HepG2 (cell line): ENCODE results near the gene MED20. TPM values are rescaled to one million over a fixed set of nuclear protein-coding genes. Genes with fewer than 3 reads are reported as not detected.

Experiments
- ATRX ChIP-seq: sonication (generic); formaldehyde crosslinking; IDR thresholded peaks from 2 replicates; pipeline ENCODE4 v1.4.0; 2020; ENCODE audit warnings: missing genetic modification reagents, borderline replicate concordance
- BRD4 ChIP-seq: sonication (generic); formaldehyde crosslinking; IDR thresholded peaks from 2 replicates; pipeline ENCODE4 v1.4.0; 2020; ENCODE audit warnings: missing genetic modification reagents
- ELK4 ChIP-seq: sonication (generic); formaldehyde crosslinking; IDR thresholded peaks from 2 replicates; pipeline ENCODE4 v1.9.0; 2021; ENCODE audit warnings: missing genetic modification reagents, borderline replicate concordance
- FOXK2 ChIP-seq: fragments of 450-650 bp; IDR thresholded peaks from 2 replicates; pipeline ENCODE4 v1.6.1; 2016
- HHEX ChIP-seq: IDR thresholded peaks from 2 replicates; pipeline ENCODE4 v1.6.1; 2016; ENCODE audit warnings: control low read depth
- HMGA1 ChIP-seq: sonication (generic); formaldehyde crosslinking; conservative IDR thresholded peaks from 2 replicates; pipeline ENCODE4 v1.4.0; 2020; ENCODE audit warnings: missing genetic modification reagents
- HNRNPL ChIP-seq: fragments of 200-400 bp; formaldehyde crosslinking; IDR thresholded peaks from 2 replicates; pipeline ENCODE4 v1.6.1; 2017; ENCODE audit warnings: mild to moderate bottlenecking, low read depth, low read length
- KDM5B ChIP-seq: sonication (generic); formaldehyde crosslinking; IDR thresholded peaks from 2 replicates; pipeline ENCODE4 v1.4.0; 2020; ENCODE audit warnings: missing genetic modification reagents, mild to moderate bottlenecking, borderline replicate concordance
- MTA1 ChIP-seq: sonication (generic); formaldehyde crosslinking; IDR thresholded peaks from 2 replicates; pipeline ENCODE4 v1.4.0; 2020; ENCODE audit warnings: missing genetic modification reagents, mild to moderate bottlenecking, borderline replicate concordance
- NFIB ChIP-seq: sonication (generic); formaldehyde crosslinking; IDR thresholded peaks from 2 replicates; pipeline ENCODE4 v1.9.0; 2021; ENCODE audit warnings: missing genetic modification reagents, mild to moderate bottlenecking, borderline replicate concordance
- NFYB ChIP-seq: sonication (generic); formaldehyde crosslinking; IDR thresholded peaks from 2 replicates; pipeline ENCODE4 v1.4.0; 2020; ENCODE audit warnings: missing genetic modification reagents
- NR1H2 ChIP-seq: sonication (generic); formaldehyde crosslinking; IDR thresholded peaks from 2 replicates; pipeline ENCODE4 v1.8.1; 2022; ENCODE audit warnings: low read depth, missing genetic modification reagents, borderline replicate concordance
- ONECUT2 ChIP-seq: sonication (generic); formaldehyde crosslinking; IDR thresholded peaks from 2 replicates; pipeline ENCODE4 v1.4.0; 2020; ENCODE audit warnings: missing genetic modification reagents
- SP2 ChIP-seq: sonication (generic); formaldehyde crosslinking; IDR thresholded peaks from 2 replicates; pipeline ENCODE4 v1.5.1; 2020; ENCODE audit warnings: mild to moderate bottlenecking, missing genetic modification reagents
- SYNCRIP ChIP-seq: fragments of 200-400 bp; formaldehyde crosslinking; IDR thresholded peaks from 2 replicates; pipeline ENCODE4 v1.6.1; 2018; ENCODE audit warnings: mild to moderate bottlenecking, low read depth, low read length; ENCODE audit not compliant: insufficient read depth
- TCF12 ChIP-seq, 2 experiments: fragments of 450-650 bp in 1 of 2; sonication (generic) in 1 of 2; formaldehyde crosslinking in 1 of 2; IDR thresholded peaks; 2 replicates each; pipeline versions ENCODE4 v1.6.1 to v1.8.0; 2017 to 2022; ENCODE audit warnings: antibody characterized with exemption in 1 of 2, mild to moderate bottlenecking in 1 of 2, missing genetic modification reagents in 1 of 2, moderate library complexity in 1 of 2
- TMF1 ChIP-seq: sonication (generic); formaldehyde crosslinking; IDR thresholded peaks from 2 replicates; pipeline ENCODE4 v1.8.1; 2022; ENCODE audit warnings: low read depth, missing genetic modification reagents
- XRCC5 ChIP-seq: fragments of 200-400 bp; formaldehyde crosslinking; optimal IDR thresholded peaks from 2 replicates; pipeline ENCODE3; 2017; ENCODE audit warnings: mild to moderate bottlenecking, low read length
- ZBTB8A ChIP-seq: sonication (generic); formaldehyde crosslinking; IDR thresholded peaks from 2 replicates; pipeline ENCODE4 v1.4.0; 2020; ENCODE audit warnings: mild to moderate bottlenecking, low read depth, missing genetic modification reagents, borderline replicate concordance
- ZFX ChIP-seq: sonication (generic); formaldehyde crosslinking; IDR thresholded peaks from 2 replicates; pipeline ENCODE4 v1.4.0; 2020; ENCODE audit warnings: mild to moderate bottlenecking, low read depth, missing genetic modification reagents, moderate library complexity
- ZNF331 ChIP-seq: sonication (generic); formaldehyde crosslinking; IDR thresholded peaks from 2 replicates; pipeline ENCODE4 v1.4.0; 2020; ENCODE audit warnings: missing genetic modification reagents
- ZNF337 ChIP-seq: sonication (generic); formaldehyde crosslinking; IDR thresholded peaks from 2 replicates; pipeline ENCODE4 v1.5.1; 2020; ENCODE audit warnings: missing genetic modification reagents, low read depth, mild to moderate bottlenecking, borderline replicate concordance
- ZNF572 ChIP-seq: sonication (generic); formaldehyde crosslinking; IDR thresholded peaks from 2 replicates; pipeline ENCODE4 v1.5.1; 2020; ENCODE audit warnings: mild to moderate bottlenecking, missing genetic modification reagents
- ZNF761 ChIP-seq: sonication (generic); formaldehyde crosslinking; conservative IDR thresholded peaks from 2 replicates; pipeline ENCODE4 v1.4.0; 2020; ENCODE audit warnings: mild to moderate bottlenecking, missing genetic modification reagents
- ZNF883 ChIP-seq: sonication (generic); formaldehyde crosslinking; IDR thresholded peaks from 2 replicates; pipeline ENCODE4 v1.5.1; 2020; ENCODE audit warnings: mild to moderate bottlenecking, missing genetic modification reagents; ENCODE audit errors: not compliant biosample characterization
- ZSCAN30 ChIP-seq: sonication (generic); formaldehyde crosslinking; IDR thresholded peaks from 2 replicates; pipeline ENCODE4 v1.5.0; 2020; ENCODE audit warnings: mild to moderate bottlenecking, missing genetic modification reagents
- polyA plus RNA-seq, 8 experiments: library from polyadenylated mRNA; depleted of rRNA in 3 of 8; stranded (reverse) in 7 of 8; unstranded in 1 of 8; fragments of >200 nt; fragmentation: Illumina TruSeq in 4 of 8; extraction: Trizol in 4 of 8; gene quantifications; 2 replicates each; pipeline versions ENCODE4 v1.2.1 to v1.2.3, GENCODE V29; 2011 to 2016; ENCODE audit warnings: low read depth in 4 of 8, missing spikeins in 1 of 8, mixed read lengths in 1 of 8; ENCODE audit not compliant: insufficient read depth in 1 of 8
- total RNA-seq, 5 experiments: library from RNA; depleted of rRNA; stranded (reverse); fragments of >200 nt; fragmentation: Illumina TruSeq; extraction: Trizol; gene quantifications; 2 replicates each; pipeline ENCODE4 v1.2.3, GENCODE V29; 2016; ENCODE audit warnings: low read depth in 1 of 5
- TF ChIP-seq, protein P1 (sequence below): sonication (generic); formaldehyde crosslinking; IDR thresholded peaks from 2 replicates; pipeline ENCODE4 v1.9.0; 2021; ENCODE audit warnings: missing genetic modification reagents, borderline replicate concordance
- TF ChIP-seq, protein P2 (sequence below): IDR thresholded peaks from 2 replicates; pipeline ENCODE4 v1.6.1; 2018; ENCODE audit warnings: missing genetic modification reagents
- TF ChIP-seq, protein P3 (sequence below): IDR thresholded peaks from 2 replicates; pipeline ENCODE4 v1.6.1; 2016; ENCODE audit warnings: low read depth, borderline replicate concordance

Gene MED20
- total and polyA plus RNA-seq, 2 of the 13 experiments (the other 11 are each of a cell fraction or from before 2014, with no cell fraction given), result 28.1 to 41.1 TPM

DNA sequence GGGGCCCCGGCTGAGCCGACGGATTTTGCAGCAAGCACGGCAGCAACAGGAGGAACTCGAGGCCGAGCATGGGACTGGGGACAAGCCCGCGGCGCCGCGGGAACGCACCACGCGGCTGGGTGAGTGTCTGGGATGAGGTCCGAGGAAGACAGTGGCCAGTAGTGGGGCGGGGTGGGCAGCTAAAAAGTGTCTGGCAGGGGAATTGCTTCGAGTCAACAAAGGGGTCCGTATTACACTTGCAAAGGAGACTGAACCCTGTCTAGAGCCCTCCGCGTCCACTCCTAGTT, 716 bp upstream of the MED20 start (continued):
- TF ChIP-seq NFYB (CRISPR knock-in tag) (no peak; the same call in 1 of the 2 replicates), ZNF572 (CRISPR knock-in tag) (no peak), NR1H2 (CRISPR knock-in tag) (no peak), ZFX (peak; percentile 10; the same call in 1 of the 2 replicates), ZSCAN30 (no peak), KDM5B (CRISPR knock-in tag) (no peak; the same call in 1 of the 2 replicates), TMF1 (CRISPR knock-in tag) (0 out of 2 replicates have a peak, but pooled peaks have one; percentile 13), BRD4 (CRISPR knock-in tag) (no peak), HMGA1 (CRISPR knock-in tag) (no peak), FOXK2 (no peak), TCF12 (IDR thresholded peaks at IDR 0.05) (no peak), TCF12 (CRISPR knock-in tag; IDR thresholded peaks at IDR 0.05) (no peak), ZNF331 (no peak), ONECUT2 (CRISPR knock-in tag) (no peak), ELK4 (CRISPR knock-in tag) (no peak), XRCC5 (no peak), SP2 (no peak; the same call in none of the 2 replicates), ZNF337 (no peak), MTA1 (CRISPR knock-in tag) (no peak), HNRNPL (peak; percentile 21; the same call in 1 of the 2 replicates), ZNF761 (CRISPR knock-in tag) (no peak), HHEX (CRISPR knock-in tag) (no peak), SYNCRIP (no peak), ZBTB8A (CRISPR knock-in tag) (no peak), ATRX (CRISPR knock-in tag) (no peak), NFIB (CRISPR knock-in tag) (no peak), ZNF883 (CRISPR knock-in tag) (no peak)
- TF ChIP-seq, protein P1, sequence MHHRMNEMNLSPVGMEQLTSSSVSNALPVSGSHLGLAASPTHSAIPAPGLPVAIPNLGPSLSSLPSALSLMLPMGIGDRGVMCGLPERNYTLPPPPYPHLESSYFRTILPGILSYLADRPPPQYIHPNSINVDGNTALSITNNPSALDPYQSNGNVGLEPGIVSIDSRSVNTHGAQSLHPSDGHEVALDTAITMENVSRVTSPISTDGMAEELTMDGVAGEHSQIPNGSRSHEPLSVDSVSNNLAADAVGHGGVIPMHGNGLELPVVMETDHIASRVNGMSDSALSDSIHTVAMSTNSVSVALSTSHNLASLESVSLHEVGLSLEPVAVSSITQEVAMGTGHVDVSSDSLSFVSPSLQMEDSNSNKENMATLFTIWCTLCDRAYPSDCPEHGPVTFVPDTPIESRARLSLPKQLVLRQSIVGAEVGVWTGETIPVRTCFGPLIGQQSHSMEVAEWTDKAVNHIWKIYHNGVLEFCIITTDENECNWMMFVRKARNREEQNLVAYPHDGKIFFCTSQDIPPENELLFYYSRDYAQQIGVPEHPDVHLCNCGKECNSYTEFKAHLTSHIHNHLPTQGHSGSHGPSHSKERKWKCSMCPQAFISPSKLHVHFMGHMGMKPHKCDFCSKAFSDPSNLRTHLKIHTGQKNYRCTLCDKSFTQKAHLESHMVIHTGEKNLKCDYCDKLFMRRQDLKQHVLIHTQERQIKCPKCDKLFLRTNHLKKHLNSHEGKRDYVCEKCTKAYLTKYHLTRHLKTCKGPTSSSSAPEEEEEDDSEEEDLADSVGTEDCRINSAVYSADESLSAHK, result no peak
- TF ChIP-seq, protein P2, sequence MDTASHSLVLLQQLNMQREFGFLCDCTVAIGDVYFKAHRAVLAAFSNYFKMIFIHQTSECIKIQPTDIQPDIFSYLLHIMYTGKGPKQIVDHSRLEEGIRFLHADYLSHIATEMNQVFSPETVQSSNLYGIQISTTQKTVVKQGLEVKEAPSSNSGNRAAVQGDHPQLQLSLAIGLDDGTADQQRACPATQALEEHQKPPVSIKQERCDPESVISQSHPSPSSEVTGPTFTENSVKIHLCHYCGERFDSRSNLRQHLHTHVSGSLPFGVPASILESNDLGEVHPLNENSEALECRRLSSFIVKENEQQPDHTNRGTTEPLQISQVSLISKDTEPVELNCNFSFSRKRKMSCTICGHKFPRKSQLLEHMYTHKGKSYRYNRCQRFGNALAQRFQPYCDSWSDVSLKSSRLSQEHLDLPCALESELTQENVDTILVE (CRISPR knock-in tag), result no peak
- TF ChIP-seq, protein P3, sequence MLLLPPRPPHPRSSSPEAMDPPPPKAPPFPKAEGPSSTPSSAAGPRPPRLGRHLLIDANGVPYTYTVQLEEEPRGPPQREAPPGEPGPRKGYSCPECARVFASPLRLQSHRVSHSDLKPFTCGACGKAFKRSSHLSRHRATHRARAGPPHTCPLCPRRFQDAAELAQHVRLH (CRISPR knock-in tag), result no peak; the same call in 1 of the 2 replicates
